Pancreas (tissue), 10 donors: ENCODE results near the gene RNASE7. TPM values are rescaled to one million over a fixed set of nuclear protein-coding genes. Genes with fewer than 3 reads are reported as not detected.
A peak's percentile ranks its signal among the peaks of the same experiment; 100 is the strongest.

ENCODE experiments used
- ATAC-seq, 4 donors: fragments of 200-7000 bp; cut with Tn5 transposase; one replicate each; pipeline versions ENCODE4 v1.8.0 to v1.9.1; 2020; ENCODE audit warnings: mild to moderate bottlenecking in 4 of 4, moderate library complexity in 4 of 4
- DNase-seq, 6 donors: peaks; one replicate each; pipeline ENCODE4 v3.0.0-alpha.2; 2020
- FAIRE-seq: peaks from 2 replicates; lab custom pipeline; 2012; peaks lifted over from hg19 to GRCh38; lab: Jason Lieb, UNC
- H3K27ac ChIP-seq, 4 donors: fragments of 200-600 bp; sonication (generic); 1 replicate in 3 of 4; 2 replicates in 1 of 4; pipeline versions ENCODE4 v1.5.0 to v1.8.0; 2020
- H3K27me3 ChIP-seq, 4 donors: fragments of 200-600 bp; one replicate each; pipeline ENCODE4 v1.8.0; 2021
- H3K36me3 ChIP-seq, 3 donors: fragments of 200-600 bp; sonication (generic) in 1 of 3; one replicate each; pipeline versions ENCODE4 v1.5.0 to v1.8.0; 2020 to 2021
- H3K4me1 ChIP-seq, 3 donors: fragments of 200-600 bp; one replicate each; pipeline ENCODE4 v1.8.0; 2021
- H3K4me3 ChIP-seq, 4 donors: fragments of 200-600 bp; sonication (generic) in 2 of 4; one replicate each; pipeline versions ENCODE4 v1.5.0 to v1.8.0; 2020 to 2021
- H3K9me3 ChIP-seq, 4 donors: fragments of 200-600 bp; one replicate each; pipeline ENCODE4 v1.8.0; 2021
- WGBS, 2 donors: extraction: QIAGEN DNeasy Blood & Tissue Kit; methylation state at CpG; one replicate each; pipeline ENCODE4 v1.1.7; 2013; 5-methylcytosine and 5-hydroxymethylcytosine counted together
- intact Hi-C, 3 donors: fragments of 100-400 bp; cut with DNase I; formaldehyde crosslinking; loops; one replicate each; pipeline versions ENCODE4 v1.11.1 to v1.14.2; 2022
- polyA plus RNA-seq, 2 donors: library from polyadenylated mRNA; stranded (reverse); fragments of 200-250 nt; gene quantifications; one replicate each; pipeline ENCODE4 v1.2.3, GENCODE V29; 2013
- total RNA-seq, 6 donors: library from RNA; stranded (reverse); fragmentation: NEBNext Ultra II Directional in 4 of 6; extraction: Animal tissue kit (Norgen Biotek cat#: 25700) in 4 of 6; gene quantifications; one replicate each; pipeline versions ENCODE4 v1.2.1 to v1.2.4, GENCODE V29; 2021 to 2023
- TF ChIP-seq, protein P1 (sequence below), 4 donors: fragments of 200-600 bp; sonication (generic) in 3 of 4; IDR thresholded peaks; one replicate each; pipeline versions ENCODE4 v1.5.0 to v1.8.0; 2021; ENCODE audit warnings: antibody characterized with exemption in 4 of 4
- donor health status: healthy with polysubstance abuse.
- donor health status: DM: no; HTN: no; CAD: no; lungs with moderate emphysema.
- donor health status: DM: no; HTN: no; CAD: no.
- donor health status: control.
- donor health status: control.
- donor health status: Bipolar disorder and iron deficiency.
- donor health status: DM: yes; HTN: yes; CAD: no.
- donor health status: DM: no; HTN: no; CAD: no.
- donor health status: DM: no; HTN: no; CAD: no.
- donor health status: DM: yes; HTN: yes; CAD: no.

The RNASE7 gene
- total and polyA plus RNA-seq, 8 donors: 0.11 to 0.78 (median 0.23) TPM; not detected in 3

DNA sequence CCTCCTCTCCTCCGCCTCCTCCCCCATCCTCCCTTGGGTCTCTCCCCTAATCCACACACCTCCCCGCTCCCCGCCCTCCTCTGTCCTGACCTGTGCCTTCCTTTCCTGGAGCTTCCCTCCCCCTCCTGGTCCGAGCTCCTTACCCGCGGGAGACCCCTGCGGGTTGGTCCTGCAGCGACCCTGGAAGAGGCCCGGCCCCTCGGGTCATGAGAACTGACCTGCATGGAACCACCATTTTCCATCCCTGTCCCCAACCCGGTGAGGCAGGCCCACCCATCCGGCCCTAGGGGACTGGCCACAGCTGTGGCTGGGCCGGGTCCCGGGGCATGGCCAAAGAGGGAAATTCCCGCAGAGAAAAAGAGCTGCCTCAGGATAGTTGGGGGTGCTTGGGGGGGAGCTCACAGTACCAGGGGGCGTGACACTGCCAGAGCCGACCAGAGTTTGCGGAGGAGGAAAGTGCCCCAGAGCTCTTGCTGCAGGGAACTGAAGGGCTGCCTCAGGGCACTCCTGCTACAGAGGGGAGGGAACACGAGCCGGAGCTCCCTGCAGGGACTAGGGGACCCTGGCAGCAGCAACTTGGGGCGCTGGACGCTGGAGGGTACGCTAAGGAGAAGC is 28.6 kb downstream of the RNASE7 start:
- peak overlapping the region; percentile 70 to 88 (median 78) for H3K27ac ChIP-seq
- peaks cover 0 to 7% (median 3%) of the 10 kb centered on the region in 3 donors for H3K36me3 ChIP-seq
- H3K9me3 ChIP-seq: no peaks in the 10 kb centered on the region
- intact Hi-C loops: no loop called here
- DNase-seq (peak in 5 of 6 donors; percentile 44 to 87 (median 65)), FAIRE-seq (no peak), ATAC-seq (peak; percentile 22 to 37 (median 30))
- H3K27me3 ChIP-seq: no peaks in the 10 kb centered on the region
- 0 to 1% methylated on average over 23 of the region's 23 CpGs for whole genome bisulfite sequencing, 2 donors
- H3K4me3 ChIP-seq: peak overlapping the region; percentile 47 to 77 (median 70)
- TF ChIP-seq, protein P1, sequence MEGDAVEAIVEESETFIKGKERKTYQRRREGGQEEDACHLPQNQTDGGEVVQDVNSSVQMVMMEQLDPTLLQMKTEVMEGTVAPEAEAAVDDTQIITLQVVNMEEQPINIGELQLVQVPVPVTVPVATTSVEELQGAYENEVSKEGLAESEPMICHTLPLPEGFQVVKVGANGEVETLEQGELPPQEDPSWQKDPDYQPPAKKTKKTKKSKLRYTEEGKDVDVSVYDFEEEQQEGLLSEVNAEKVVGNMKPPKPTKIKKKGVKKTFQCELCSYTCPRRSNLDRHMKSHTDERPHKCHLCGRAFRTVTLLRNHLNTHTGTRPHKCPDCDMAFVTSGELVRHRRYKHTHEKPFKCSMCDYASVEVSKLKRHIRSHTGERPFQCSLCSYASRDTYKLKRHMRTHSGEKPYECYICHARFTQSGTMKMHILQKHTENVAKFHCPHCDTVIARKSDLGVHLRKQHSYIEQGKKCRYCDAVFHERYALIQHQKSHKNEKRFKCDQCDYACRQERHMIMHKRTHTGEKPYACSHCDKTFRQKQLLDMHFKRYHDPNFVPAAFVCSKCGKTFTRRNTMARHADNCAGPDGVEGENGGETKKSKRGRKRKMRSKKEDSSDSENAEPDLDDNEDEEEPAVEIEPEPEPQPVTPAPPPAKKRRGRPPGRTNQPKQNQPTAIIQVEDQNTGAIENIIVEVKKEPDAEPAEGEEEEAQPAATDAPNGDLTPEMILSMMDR (IDR thresholded peaks at IDR 0.05): no peak
- peaks cover 0 to 9% (median 5%) of the 10 kb centered on the region in 3 donors for H3K4me1 ChIP-seq

DNA sequence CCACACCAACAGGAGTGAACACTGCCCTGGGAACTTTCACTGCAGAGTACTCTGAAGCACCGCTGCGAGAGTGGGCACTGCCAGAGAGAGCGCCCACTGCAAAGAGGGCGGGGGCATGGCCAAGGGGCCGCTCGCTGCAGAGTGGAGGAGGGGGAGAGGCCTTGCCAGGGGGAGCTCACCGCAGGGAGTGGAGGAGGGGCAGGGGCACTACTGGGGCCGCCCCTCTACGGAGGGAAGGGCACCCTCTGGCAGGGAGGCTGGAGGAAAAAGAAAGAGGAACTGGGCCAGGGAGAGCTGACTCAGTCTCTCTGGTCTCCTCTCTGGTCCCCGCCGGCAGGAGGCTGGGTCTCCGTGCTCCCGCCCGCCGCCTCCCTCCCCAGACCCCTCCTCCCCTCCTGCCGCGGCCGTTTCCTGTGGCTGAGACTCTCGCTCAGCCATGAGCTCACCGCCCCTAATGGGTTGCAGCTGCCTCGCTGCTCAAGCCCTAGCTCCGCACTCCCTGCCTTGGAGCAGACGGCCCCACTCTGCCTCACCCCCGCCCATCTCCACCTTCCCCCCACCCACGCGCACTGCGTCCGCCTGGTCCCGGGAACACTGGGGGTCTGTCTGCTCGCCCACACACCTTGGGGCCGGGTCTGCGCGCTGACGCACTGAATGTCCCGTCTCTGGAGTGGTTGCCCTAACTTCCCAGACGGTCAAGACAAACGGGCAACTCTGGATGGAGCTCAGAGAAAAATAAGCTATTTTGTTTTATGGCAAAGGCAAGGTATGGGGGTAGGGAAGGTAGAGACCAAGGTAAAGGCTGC is 29.3 kb downstream of the RNASE7 start:
- WGBS, 2 donors: 1 to 3% methylated on average over 33 to 34 of the region's 37 CpGs
- H3K4me1 ChIP-seq: peaks cover 0 to 9% (median 5%) of the 10 kb centered on the region in 3 donors

DNA sequence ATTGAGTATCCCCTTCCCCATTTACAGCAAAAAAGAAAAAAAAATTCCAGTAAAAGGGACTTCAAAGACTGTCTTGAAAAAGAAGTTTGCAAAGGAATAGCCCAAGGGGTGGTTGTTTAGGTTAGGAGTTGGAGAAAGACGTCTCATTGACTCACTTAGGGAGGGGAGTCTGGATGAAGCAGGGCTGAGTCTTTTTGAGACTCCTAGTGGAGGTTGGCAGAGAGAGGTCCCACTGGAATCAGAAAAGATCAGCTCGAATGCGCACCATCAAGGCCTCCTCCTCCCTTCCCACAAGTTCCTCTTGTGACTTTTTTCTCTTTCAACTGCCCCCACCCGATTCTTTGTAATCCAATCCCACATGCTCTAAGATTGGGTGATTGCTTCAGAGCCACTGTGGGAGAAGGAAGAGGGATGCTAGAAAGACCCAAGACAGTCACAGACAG is 29.9 kb downstream of the RNASE7 start:
- Histone ChIP-seq H3K27me3 (no peaks in the 10 kb centered on the region), H3K4me1 (peaks cover 0 to 9% (median 5%) of the 10 kb centered on the region in 3 donors), H3K27ac (peak overlapping the region; percentile 70 to 88 (median 78)), H3K9me3 (no peaks in the 10 kb centered on the region), H3K36me3 (peaks cover 0 to 17% (median 13%) of the 10 kb centered on the region in 3 donors), H3K4me3 (peak overlapping the region in 3 of 4 donors; percentile 47 to 77 (median 65))
- FAIRE-seq: no peak
- TF ChIP-seq, protein P1 (IDR thresholded peaks at IDR 0.05): no peak
- 44 to 54% methylated on average over 4 of the region's 4 CpGs for WGBS, 2 donors
- no peak for ATAC-seq
- no peak for DNase-seq
- intact Hi-C loops: no loop called here

More for the DNA sequence above, 29.3 kb downstream of the RNASE7 start:
- TF ChIP-seq, protein P1 (IDR thresholded peaks at IDR 0.05): no peak
- DNase-seq: peak; percentile 73 to 90 (median 84)
- intact Hi-C loops: no loop called here
- FAIRE-seq: no peak
- Histone ChIP-seq H3K36me3 (peaks cover 0 to 13% (median 10%) of the 10 kb centered on the region in 3 donors), H3K4me3 (peak overlapping the region; percentile 47 to 77 (median 70)), H3K9me3 (no peaks in the 10 kb centered on the region), H3K27me3 (no peaks in the 10 kb centered on the region), H3K27ac (peak overlapping the region; percentile 70 to 88 (median 78))
- ATAC-seq: peak; percentile 49 to 76 (median 66)

DNA sequence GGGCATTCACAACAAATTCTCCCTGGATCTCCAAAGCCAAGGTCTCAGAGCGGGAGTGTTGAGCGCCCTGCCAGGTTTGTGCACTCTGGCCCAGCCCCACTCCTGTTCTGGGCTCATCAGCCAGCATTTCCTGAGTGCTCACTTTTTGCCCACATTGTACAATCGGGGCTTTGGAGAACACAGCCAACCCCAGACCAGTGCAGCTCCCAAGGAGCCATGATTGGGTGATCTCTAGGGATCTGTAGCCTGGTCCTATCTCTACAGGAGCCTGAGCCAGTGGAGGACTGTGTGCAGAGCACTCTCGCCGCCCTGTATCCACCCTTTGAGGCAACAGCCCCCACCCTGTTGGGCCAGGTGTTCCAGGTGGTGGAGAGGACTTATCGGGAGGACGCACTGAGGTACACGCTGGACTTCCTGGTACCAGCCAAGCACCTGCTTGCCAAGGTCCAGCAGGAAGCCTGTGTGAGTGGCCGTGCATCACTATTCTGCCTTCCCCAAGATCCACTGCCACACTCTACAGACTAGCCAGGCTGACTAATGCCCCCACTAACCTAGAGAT is 30.7 kb downstream of the RNASE7 start:
- FAIRE-seq (no peak), ATAC-seq (no peak), DNase-seq (no peak)
- no peaks in the 10 kb centered on the region for H3K27me3 ChIP-seq
- TF ChIP-seq, protein P1 (IDR thresholded peaks at IDR 0.05): no peak
- H3K4me1 ChIP-seq: peaks cover 0 to 9% (median 5%) of the 10 kb centered on the region in 3 donors
- intact Hi-C loops: no loop called here
- H3K9me3 ChIP-seq: no peaks in the 10 kb centered on the region
- no peak overlapping the region for H3K4me3 ChIP-seq
- peak overlapping the region in 3 of 4 donors; percentile 5 to 88 (median 76) for H3K27ac ChIP-seq
- H3K36me3 ChIP-seq: peaks cover 0 to 25% (median 13%) of the 10 kb centered on the region in 3 donors
- WGBS, 2 donors: 68 to 71% methylated on average over 9 of the region's 9 CpGs
